HG03571 (cell line): ENCODE results near the gene DDC.
"Not testable (repeated sequence)": the region's sequence is repeated elsewhere in the genome, so short reads cannot be mapped to it uniquely, and the experiment has no call there.

Source experiments
- ATAC-seq: cut with Tn5 transposase; IDR thresholded peaks from one replicate; pipeline ENCODE4 v1.9.1; 2021; ENCODE audit not compliant: unreplicated experiment

The DDC gene

DNA sequence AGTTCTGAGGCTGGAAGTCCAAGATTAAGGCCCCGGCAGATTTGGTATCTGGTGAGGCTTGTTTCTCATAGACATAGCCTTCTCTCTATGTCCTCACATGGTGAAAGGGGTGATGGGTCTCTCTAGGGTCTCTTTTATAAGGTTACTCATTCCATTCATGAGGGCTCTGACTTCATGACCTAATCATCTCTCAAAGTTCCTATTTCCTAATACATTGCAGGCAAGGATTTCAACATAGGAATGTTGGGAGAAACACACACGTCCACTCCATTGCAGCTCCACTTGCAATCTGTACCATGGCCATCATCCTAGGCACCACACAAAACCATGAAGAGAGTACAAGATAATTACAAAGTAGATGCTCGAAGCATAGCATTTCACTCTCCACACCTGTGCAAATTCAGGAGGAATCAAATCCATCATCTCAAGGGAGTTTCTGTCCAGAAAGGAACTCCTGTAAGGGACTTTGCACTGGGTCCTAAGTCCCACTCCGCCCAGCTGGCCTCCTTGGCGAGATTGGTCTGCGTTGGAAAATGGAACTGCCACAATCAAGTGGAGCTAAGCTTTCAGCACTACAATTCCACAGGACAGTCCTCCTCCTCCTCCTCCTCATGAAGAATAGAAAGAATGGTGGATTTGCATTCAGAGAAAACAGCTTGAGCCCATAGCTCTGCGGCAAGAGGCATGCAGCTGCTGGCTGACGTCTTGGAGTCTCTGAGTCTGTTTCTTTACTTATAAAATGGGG lies 8.8 kb downstream of the DDC start:
- no peak for ATAC-seq

GRCh38 chr7:50555594-50556140 lies 9.5 kb downstream of the DDC start:
- ATAC-seq, result no peak

GRCh38 chr7:50554431-50555322 lies 10.5 kb downstream of the DDC start:
- ATAC-seq, result no peak

- no peak for ATAC-seq
Measured at GRCh38 chr7:50553973-50554372, 11.2 kb downstream of the DDC start.

DNA sequence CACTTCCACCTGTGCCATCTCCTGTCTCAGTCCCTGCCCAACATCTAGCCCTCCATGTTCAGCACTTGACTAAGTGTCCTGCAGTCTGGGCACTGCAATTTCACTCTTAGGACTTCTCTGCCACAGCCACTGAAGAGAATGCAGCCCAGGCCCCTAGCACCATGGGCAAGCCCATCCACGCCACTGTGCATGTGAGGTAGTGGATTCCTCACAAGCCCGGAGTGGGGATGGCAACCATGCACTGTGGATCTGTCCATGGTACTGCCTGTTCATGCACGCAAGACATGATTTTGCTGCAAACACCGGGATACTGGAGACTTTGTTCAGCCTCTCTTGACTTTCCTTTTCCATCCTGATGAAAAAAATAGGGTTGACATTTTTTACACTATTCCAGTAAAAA lies 12.3 kb downstream of the DDC start:
- ATAC-seq, result no peak

GRCh38 chr7:50552139-50552538 lies 13.1 kb downstream of the DDC start:
- ATAC-seq, result no peak

- not testable (repeated sequence) for ATAC-seq
Measured at GRCh38 chr7:50545613-50546012, 19.6 kb downstream of the DDC start.

DNA sequence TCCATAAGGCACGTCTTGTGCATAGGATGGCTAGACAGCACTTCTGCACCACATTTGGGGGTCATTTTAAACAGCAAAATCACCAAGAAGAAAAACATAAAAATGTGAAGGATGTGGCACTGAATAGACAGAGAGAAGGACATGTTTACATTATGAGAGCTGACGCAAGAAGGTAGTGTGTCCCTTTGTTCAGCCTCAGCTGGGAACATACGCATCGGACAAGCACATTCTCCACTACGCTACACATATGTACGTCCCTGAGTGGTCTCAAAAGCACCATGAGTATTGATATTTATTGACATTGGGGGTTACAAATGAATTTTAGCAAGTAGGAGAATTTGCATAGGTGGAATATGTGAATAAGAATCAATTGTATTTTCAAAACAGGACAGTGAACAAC lies 20.2 kb downstream of the DDC start:
- ATAC-seq, result no peak

DNA sequence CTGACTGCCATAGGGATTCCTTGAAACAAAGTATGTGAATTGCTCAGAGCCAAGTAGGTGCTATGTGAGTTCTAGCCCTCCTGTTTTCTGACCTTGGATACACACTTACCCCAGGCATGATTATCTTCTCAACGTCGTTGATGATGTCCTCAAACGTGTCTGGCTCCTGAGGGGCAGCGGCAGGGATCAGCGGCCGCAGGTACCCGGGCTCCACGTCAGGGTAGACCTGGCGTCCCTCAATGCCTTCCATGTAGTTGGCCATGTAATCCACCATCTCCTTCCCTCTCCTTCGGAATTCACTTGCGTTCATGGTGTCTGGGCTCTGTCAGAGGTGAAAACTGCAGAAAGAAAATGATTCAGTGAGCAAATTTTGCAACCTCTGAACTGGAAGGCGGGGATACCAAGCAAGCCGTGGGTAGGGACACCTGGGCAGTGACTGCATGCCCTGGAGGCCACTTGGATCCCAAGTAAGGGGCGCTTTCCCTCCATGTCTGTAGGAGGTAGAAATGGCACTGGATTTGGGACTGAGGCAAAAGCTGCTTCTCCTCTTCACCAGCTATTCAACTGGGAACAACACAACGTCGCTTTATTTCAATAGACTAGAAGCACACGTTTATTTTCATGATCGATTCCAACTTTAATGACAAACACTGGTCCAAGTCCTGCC lies 21.3 kb downstream of the DDC start:
- ATAC-seq, result no peak

GRCh38 chr7:50542132-50542531 lies 23.1 kb downstream of the DDC start:
- ATAC-seq, result no peak

- no peak for ATAC-seq
Measured at GRCh38 chr7:50540785-50541579, 24.2 kb downstream of the DDC start.

DNA sequence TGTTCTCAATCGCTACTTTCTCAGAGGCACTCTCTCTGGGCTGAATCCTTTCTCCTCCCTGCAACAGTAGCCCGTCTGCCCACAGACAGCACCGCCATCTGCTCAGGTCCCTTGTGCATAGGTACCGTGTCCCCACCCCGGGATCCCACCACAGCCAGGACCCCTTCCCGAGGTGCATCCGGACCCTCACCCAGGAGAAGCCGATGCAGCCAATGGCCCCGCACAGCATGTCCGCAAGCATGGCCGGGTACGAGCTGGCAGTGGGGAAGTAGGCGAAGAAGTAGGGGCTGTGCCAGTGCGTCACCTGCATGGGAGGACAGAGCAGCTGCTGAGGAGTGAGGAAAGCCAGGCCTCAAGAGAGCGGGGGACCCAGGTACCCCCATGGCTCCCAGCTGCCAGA lies 25.5 kb downstream of the DDC start:
- no peak for ATAC-seq

- no peak for ATAC-seq
Measured at GRCh38 chr7:50538478-50538877, 26.7 kb downstream of the DDC start.

GRCh38 chr7:50537417-50537816 lies 27.8 kb downstream of the DDC start:
- no peak for ATAC-seq

GRCh38 chr7:50535291-50535711 lies 29.9 kb downstream of the DDC start:
- not testable (repeated sequence) for ATAC-seq

- ATAC-seq, result no peak
Measured at GRCh38 chr7:50534690-50535290, 30.4 kb downstream of the DDC start.

- no peak for ATAC-seq
Measured at GRCh38 chr7:50533866-50534265, 31.3 kb downstream of the DDC start.

- no peak for ATAC-seq
Measured at GRCh38 chr7:50531928-50532327, 33.3 kb downstream of the DDC start.

DNA sequence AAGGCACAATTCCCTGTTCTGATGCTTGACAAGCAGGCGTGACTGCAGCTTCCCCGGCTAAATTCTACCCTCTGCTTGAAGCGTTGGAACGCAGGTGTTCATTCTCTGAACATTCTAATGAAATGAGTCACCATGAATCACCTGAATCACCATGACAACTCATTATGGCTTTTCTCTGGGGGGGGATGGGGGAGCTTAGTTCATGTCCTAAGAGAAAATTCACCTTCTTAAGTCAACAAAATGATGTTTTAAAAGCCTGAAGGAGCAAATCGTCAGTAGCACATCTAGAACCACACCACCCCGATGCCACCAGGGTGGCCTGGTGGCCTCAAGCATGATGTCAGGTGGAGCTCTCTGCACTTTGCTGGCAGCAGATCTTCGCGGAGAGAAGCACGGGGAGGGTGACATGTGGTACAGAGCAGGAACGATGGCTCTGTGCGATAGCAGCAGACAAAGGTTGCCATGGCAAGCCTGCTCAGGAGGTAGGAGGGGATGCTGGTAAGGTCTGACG lies 33.7 kb downstream of the DDC start:
- no peak for ATAC-seq

GRCh38 chr7:50530766-50531165 lies 34.4 kb downstream of the DDC start:
- ATAC-seq, result no peak
